Tibial nerve (tissue), 3 donors: Measurements from ENCODE around the gene OR2S2.

Source experiments
- CTCF ChIP-seq, 5 experiments: fragments of 200-600 bp in 3 of 5; fragments of 450-650 bp in 2 of 5; sonication (generic) in 3 of 5; IDR thresholded peaks; one replicate each; pipeline ENCODE4 v1.5.1; 2016 to 2019; ENCODE audit warnings: antibody characterized with exemption in 5 of 5, mild to moderate bottlenecking in 3 of 5, moderate library complexity in 2 of 5
- POLR2A ChIP-seq, 2 donors: fragments of 450-650 bp; IDR thresholded peaks; one replicate each; pipeline ENCODE4 v1.6.1; 2017; ENCODE audit warnings: antibody characterized with exemption in 2 of 2, mild to moderate bottlenecking in 2 of 2, moderate library complexity in 2 of 2

GRCh38 chr9:35948901-35949318 lies 9.0 kb downstream of the OR2S2 start:
- TF ChIP-seq CTCF (IDR thresholded peaks at IDR 0.05) (no peak), POLR2A (IDR thresholded peaks at IDR 0.05) (no peak)
